ENCODE data around the gene ZNF496. TPM values are rescaled to one million over a fixed set of nuclear protein-coding genes. Genes with fewer than 3 reads are reported as not detected.

Gene ZNF496
- total RNA-seq, 2 donors from 2014 or later = 4.8 to 14.5 TPM

Other genes with a start within 250 kb of the ZNF496 start
- 10 to 100 TPM in 1 of 2 donors, 1 to 10 TPM in 1; 6.2 to 10.1 TPM for gene ZNF669, start 227.5 kb downstream of the ZNF496 start, total RNA-seq
- gene ZNF124, start 159.8 kb downstream of the ZNF496 start, total RNA-seq = 10 to 100 TPM; 11.0 to 13.2 TPM
- not detected for gene VN1R5, start 75.8 kb downstream of the ZNF496 start, total RNA-seq
- 1 to 10 TPM in 1 of 2 donors, under 1 TPM in 1; 0.34 to 1.3 TPM for gene NLRP3, start 84.3 kb upstream of the ZNF496 start, total RNA-seq
- not detected for gene OR2B11, start 126.2 kb upstream of the ZNF496 start, total RNA-seq
- not detected for gene OR2C3, start 204.6 kb upstream of the ZNF496 start, total RNA-seq
- gene GCSAML, start 217.3 kb upstream of the ZNF496 start, total RNA-seq = under 1 TPM; 0.14 to 0.16 TPM